HCT116 (cell line): ENCODE measurements around the gene ZBTB47. TPM values are rescaled to one million over a fixed set of nuclear protein-coding genes. Genes with fewer than 3 reads are reported as not detected.

Experiments
- ATAC-seq: fragments of 200-7000 bp; cut with Tn5 transposase; 2 replicates; pipeline ENCODE4 v1.9.1; 2020; ENCODE audit warnings: mild to moderate bottlenecking, moderate library complexity
- BruUV-seq: library from RNA; stranded (reverse); fragments of 400-500 nt; replicated peaks from 2 replicates; lab custom pipeline; 2021; lab: Mats Ljungman, UMichigan
- CTCF ChIA-PET: fragments of 300-600 bp; sonication (Branson Sonifier 250); formaldehyde crosslinking; loops from one replicate; lab custom pipeline; 2021; ENCODE audit warnings: antibody characterized with exemption; lab: Charles Lee
- POLR2A ChIA-PET: fragments of 300-600, 350-600 bp; sonication (Branson Sonifier 250); formaldehyde crosslinking; loops from one replicate; lab custom pipeline; 2021; ENCODE audit warnings: antibody characterized with exemption; lab: Charles Lee
- RAD21 ChIA-PET, 2 experiments: fragments of 300-600 bp; sonication (Branson Sonifier 250); formaldehyde crosslinking; loops; one replicate each; lab custom pipeline; 2023; ENCODE audit warnings: low total read pairs in 2 of 2; ENCODE audit not compliant: uncharacterized antibody in 2 of 2, unreplicated experiment in 2 of 2, low non-redundant PET in 1 of 2; lab: Charles Lee
- DNase-seq: peaks from one replicate; pipeline ENCODE4 v3.0.0-alpha.2; 2010; ENCODE audit warnings: low read depth, low spot score
- H2AFZ ChIP-seq: fragments of 200-600 bp; shearing (Covaris generic), sonication (generic); 2 replicates; pipeline ENCODE4 v1.6.1; 2017; ENCODE audit warnings: low read depth, mixed run types, mixed read lengths, antibody characterized with exemption, low read length; ENCODE audit not compliant: poor library complexity, severe bottlenecking
- H3K27ac ChIP-seq: 2 replicates; pipeline ENCODE4 v1.5.1; 2012; ENCODE audit warnings: low read depth, low read length
- H3K27me3 ChIP-seq: fragments of 200-600 bp; sonication (generic); 2 replicates; pipeline ENCODE4 v1.6.1; 2016; ENCODE audit warnings: mixed run types, low read length, mixed read lengths; ENCODE audit not compliant: insufficient read depth
- H3K36me3 ChIP-seq, 2 experiments: fragments of 200-500 bp in 1 of 2; fragments of 200-600 bp in 1 of 2; sonication (Bioruptor generic) in 1 of 2; sonication (generic) in 1 of 2; 2 replicates each; pipeline versions ENCODE4 v1.5.1 to v1.6.1; 2014 to 2016; ENCODE audit warnings: low read length in 2 of 2, inconsistent platforms in 1 of 2, mixed read lengths in 1 of 2, mixed run types in 1 of 2; ENCODE audit not compliant: insufficient read depth in 2 of 2, control insufficient read depth in 1 of 2
- H3K4me1 ChIP-seq, 2 experiments: fragments of 200-600 bp in 1 of 2; sonication (generic) in 1 of 2; 2 replicates each; pipeline versions ENCODE4 v1.5.1 to v1.6.1; 2012 to 2017; ENCODE audit warnings: low read length in 2 of 2, inconsistent platforms in 1 of 2, mild to moderate bottlenecking in 1 of 2, mixed read lengths in 1 of 2, mixed run types in 1 of 2, moderate library complexity in 1 of 2; ENCODE audit not compliant: insufficient read depth in 2 of 2, control insufficient read depth in 1 of 2
- H3K4me2 ChIP-seq: fragments of 200-600 bp; sonication (generic); 2 replicates; pipeline ENCODE4 v1.6.1; 2017; ENCODE audit warnings: mixed run types, low read length, mixed read lengths
- H3K4me3 ChIP-seq, 2 experiments: fragments of 200-600 bp in 1 of 2; sonication (generic) in 1 of 2; replicated peaks in 1 of 2; 2 replicates each; pipeline ENCODE4 v1.5.1; 2011 to 2016; ENCODE audit warnings: low read length in 2 of 2, control low read depth in 1 of 2, low read depth in 1 of 2, mild to moderate bottlenecking in 1 of 2, mixed read lengths in 1 of 2, mixed run types in 1 of 2
- H3K79me2 ChIP-seq: fragments of 200-600 bp; sonication (generic); 2 replicates; pipeline ENCODE4 v1.6.1; 2017; ENCODE audit warnings: mild to moderate bottlenecking, mixed run types, low read length, moderate library complexity, mixed read lengths; ENCODE audit not compliant: insufficient read depth
- H3K9ac ChIP-seq: fragments of 200-600 bp; sonication (generic); 2 replicates; pipeline ENCODE4 v1.6.1; 2016; ENCODE audit warnings: low read length, mixed read lengths
- H3K9me2 ChIP-seq: fragments of 200-600 bp; sonication (generic), shearing (Covaris generic); 2 replicates; pipeline ENCODE4 v1.6.1; 2017; ENCODE audit warnings: mixed run types, mild to moderate bottlenecking, moderate library complexity; ENCODE audit not compliant: insufficient read depth
- H3K9me3 ChIP-seq, 2 experiments: fragments of 200-500 bp in 1 of 2; fragments of 200-600 bp in 1 of 2; sonication (Bioruptor generic) in 1 of 2; sonication (generic) in 1 of 2; 2 replicates each; pipeline ENCODE4 v1.6.1; 2014 to 2017; ENCODE audit warnings: low read length in 2 of 2, mixed read lengths in 2 of 2, inconsistent platforms in 1 of 2, low read depth in 1 of 2, mild to moderate bottlenecking in 1 of 2, mixed run types in 1 of 2, moderate library complexity in 1 of 2; ENCODE audit not compliant: control insufficient read depth in 1 of 2, insufficient read depth in 1 of 2
- H4K20me1 ChIP-seq: fragments of 200-600 bp; sonication (generic), shearing (Covaris generic); 2 replicates; pipeline ENCODE4 v1.6.1; 2017; ENCODE audit warnings: mixed run types, mild to moderate bottlenecking, moderate library complexity; ENCODE audit not compliant: insufficient read depth
- CBX3 ChIP-seq: IDR thresholded peaks from 2 replicates; pipeline ENCODE4 v1.6.1; 2012; ENCODE audit warnings: low read depth
- EGR1 ChIP-seq: IDR thresholded peaks from 2 replicates; pipeline ENCODE4 v1.6.1; 2012; ENCODE audit warnings: low read depth
- ELF1 ChIP-seq: IDR thresholded peaks from 2 replicates; pipeline ENCODE4 v1.6.1; 2012; ENCODE audit warnings: low read depth, borderline replicate concordance
- EZH2phosphoT487 ChIP-seq: fragments of 200-600 bp; IDR thresholded peaks from 2 replicates; pipeline ENCODE4 v1.6.1; 2018; ENCODE audit warnings: antibody characterized with exemption, borderline replicate concordance
- FOSL1 ChIP-seq: IDR thresholded peaks from 2 replicates; pipeline ENCODE4 v1.6.1; 2012; ENCODE audit warnings: low read depth
- SP1 ChIP-seq: IDR thresholded peaks from 2 replicates; pipeline ENCODE4 v1.6.1; 2012; ENCODE audit warnings: low read depth
- TCF7L2 ChIP-seq: IDR thresholded peaks from 2 replicates; pipeline ENCODE4 v1.7.0; 2011; ENCODE audit warnings: borderline replicate concordance, inconsistent platforms; ENCODE audit not compliant: insufficient read depth, insufficient read length; ENCODE audit errors: extremely low read depth
- YY1 ChIP-seq: IDR thresholded peaks from 2 replicates; pipeline ENCODE4 v1.6.1; 2011; ENCODE audit warnings: low read length, low read depth, moderate library complexity, mild to moderate bottlenecking; ENCODE audit not compliant: insufficient replicate concordance; ENCODE audit errors: extremely low read depth
- ZFX ChIP-seq: fragments of 450-650 bp; IDR thresholded peaks from 2 replicates; pipeline ENCODE4 v1.6.1; 2017
- intact Hi-C: fragments of 100-400 bp; cut with micrococcal nuclease; formaldehyde crosslinking; loops from 2 replicates; pipeline ENCODE4 v1.10.0; 2022
- total RNA-seq: library from RNA; stranded (reverse); gene quantifications from one replicate; pipeline ENCODE4 v1.2.1, GENCODE V29; 2021; ENCODE audit not compliant: unreplicated experiment
- TF ChIP-seq, protein P1 (sequence below), 3 experiments: fragments of 200-600 bp in 1 of 3; sonication (generic) in 1 of 3; IDR thresholded peaks in 2 of 3; conservative IDR thresholded peaks in 1 of 3; 2 replicates each; pipeline ENCODE4 v1.5.1; 2012 to 2017; ENCODE audit warnings: low read depth in 2 of 3, low read length in 2 of 3, antibody characterized with exemption in 1 of 3, borderline replicate concordance in 1 of 3, control low read depth in 1 of 3, mild to moderate bottlenecking in 1 of 3, mixed read lengths in 1 of 3, mixed run types in 1 of 3, moderate library complexity in 1 of 3; ENCODE audit not compliant: insufficient read depth in 1 of 3
- TF ChIP-seq, protein P2 (sequence below): IDR thresholded peaks from 2 replicates; pipeline ENCODE4 v1.6.1; 2012; ENCODE audit warnings: low read depth

The ZBTB47 gene
- total RNA-seq, 1 experiment from 2014 or later = 6.3 TPM

GRCh38 chr3:42660898-42661297 is 7.4 kb downstream of the ZBTB47 start:
- Histone ChIP-seq H3K79me2 (no peaks in the 10 kb centered on the region), H3K27me3 (no peaks in the 10 kb centered on the region), H3K9ac (no peak overlapping the region), H2AFZ (no peak overlapping the region), H4K20me1 (no peaks in the 10 kb centered on the region), H3K36me3 (0 out of 4 replicates have a peak, but pooled peaks cover 0 to 3% of the 10 kb centered on the region in 2 experiments), H3K27ac (no peak overlapping the region), H3K4me3 (no peak overlapping the region), H3K9me2 (no peaks in the 10 kb centered on the region), H3K4me2 (no peak overlapping the region), H3K9me3 (no peaks in the 10 kb centered on the region), H3K4me1 (peaks cover 4 to 9% of the 10 kb centered on the region in 2 experiments; a peak in 3 of 4 replicates)
- ATAC-seq = peak; percentile 66
- ChIA-PET CTCF (interaction anchor here (1.7 kb wide), 1 partner anchor 83 kb away, joined by 6 read pairs; no protein-coding TSS in a partner anchor), RAD21 (no interaction called here), POLR2A (no interaction called here)
- TF ChIP-seq, protein P1, sequence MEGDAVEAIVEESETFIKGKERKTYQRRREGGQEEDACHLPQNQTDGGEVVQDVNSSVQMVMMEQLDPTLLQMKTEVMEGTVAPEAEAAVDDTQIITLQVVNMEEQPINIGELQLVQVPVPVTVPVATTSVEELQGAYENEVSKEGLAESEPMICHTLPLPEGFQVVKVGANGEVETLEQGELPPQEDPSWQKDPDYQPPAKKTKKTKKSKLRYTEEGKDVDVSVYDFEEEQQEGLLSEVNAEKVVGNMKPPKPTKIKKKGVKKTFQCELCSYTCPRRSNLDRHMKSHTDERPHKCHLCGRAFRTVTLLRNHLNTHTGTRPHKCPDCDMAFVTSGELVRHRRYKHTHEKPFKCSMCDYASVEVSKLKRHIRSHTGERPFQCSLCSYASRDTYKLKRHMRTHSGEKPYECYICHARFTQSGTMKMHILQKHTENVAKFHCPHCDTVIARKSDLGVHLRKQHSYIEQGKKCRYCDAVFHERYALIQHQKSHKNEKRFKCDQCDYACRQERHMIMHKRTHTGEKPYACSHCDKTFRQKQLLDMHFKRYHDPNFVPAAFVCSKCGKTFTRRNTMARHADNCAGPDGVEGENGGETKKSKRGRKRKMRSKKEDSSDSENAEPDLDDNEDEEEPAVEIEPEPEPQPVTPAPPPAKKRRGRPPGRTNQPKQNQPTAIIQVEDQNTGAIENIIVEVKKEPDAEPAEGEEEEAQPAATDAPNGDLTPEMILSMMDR (IDR thresholded peaks at IDR 0.05 in 2 of 3, conservative IDR thresholded peaks at IDR 0.05 in 1 of 3; ENCODE audit: borderline replicate concordance in 1 of 3, insufficient read depth in 1 of 3, low read depth in 2 of 3, low read length in 2 of 3) = peak in 2 of 3 experiments; percentile 33 to 39; a peak in 3 of 6 replicates
- TF ChIP-seq EZH2phosphoT487 (no peak), CBX3 (no peak)
- intact Hi-C loops = no loop called here
- no peak for DNase-seq
- BruUV-seq = no TSS peak

DNA sequence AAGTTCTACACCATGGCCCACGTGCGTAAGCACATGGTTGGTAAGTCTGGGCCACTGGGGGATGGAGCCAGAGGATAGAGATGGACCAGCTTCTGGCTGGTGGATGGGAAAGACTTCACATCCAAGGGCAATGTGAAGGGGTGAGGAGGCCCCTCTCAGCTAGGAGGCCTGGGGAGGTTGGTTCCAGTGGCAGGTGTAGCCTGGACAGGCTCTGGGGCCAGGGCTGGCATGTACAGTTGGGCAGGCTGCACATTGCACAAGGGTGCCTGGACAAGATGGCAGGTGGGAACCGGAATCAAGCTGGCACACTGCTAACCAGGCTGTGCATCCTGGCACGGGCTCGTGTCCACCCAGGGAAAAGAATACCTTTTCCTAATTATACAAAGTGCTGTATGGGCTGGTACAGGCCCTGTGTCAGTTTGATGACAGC is 8.1 kb downstream of the ZBTB47 start:
- CTCF ChIA-PET = interaction anchor here (1.7 kb wide), 1 partner anchor 83 kb away, joined by 6 read pairs; no protein-coding TSS in a partner anchor
- intact Hi-C loops = no loop called here
- H3K9me3 ChIP-seq = no peaks in the 10 kb centered on the region
- no peak overlapping the region for H3K27ac ChIP-seq
- DNase-seq = no peak
- ATAC-seq = no peak
- H3K36me3 ChIP-seq = 0 out of 4 replicates have a peak, but pooled peaks cover 0 to 3% of the 10 kb centered on the region in 2 experiments
- H3K4me1 ChIP-seq = peaks cover 0 to 2% of the 10 kb centered on the region in 2 experiments; a peak in 2 of 4 replicates
- H4K20me1 ChIP-seq = no peaks in the 10 kb centered on the region
- RAD21 ChIA-PET = no interaction called here
- H3K79me2 ChIP-seq = no peaks in the 10 kb centered on the region
- BruUV-seq = no TSS peak
- no peak overlapping the region for H2AFZ ChIP-seq
- H3K9ac ChIP-seq = no peak overlapping the region
- POLR2A ChIA-PET = no interaction called here
- no peaks in the 10 kb centered on the region for H3K9me2 ChIP-seq
- H3K27me3 ChIP-seq = no peaks in the 10 kb centered on the region
- no peak overlapping the region for H3K4me2 ChIP-seq
- H3K4me3 ChIP-seq = no peak overlapping the region
- no peak for TF ChIP-seq CBX3
- TF ChIP-seq YY1 = no peak
- TF ChIP-seq FOSL1 = no peak
- TF ChIP-seq ELF1 = no peak
- TF ChIP-seq, protein P2, sequence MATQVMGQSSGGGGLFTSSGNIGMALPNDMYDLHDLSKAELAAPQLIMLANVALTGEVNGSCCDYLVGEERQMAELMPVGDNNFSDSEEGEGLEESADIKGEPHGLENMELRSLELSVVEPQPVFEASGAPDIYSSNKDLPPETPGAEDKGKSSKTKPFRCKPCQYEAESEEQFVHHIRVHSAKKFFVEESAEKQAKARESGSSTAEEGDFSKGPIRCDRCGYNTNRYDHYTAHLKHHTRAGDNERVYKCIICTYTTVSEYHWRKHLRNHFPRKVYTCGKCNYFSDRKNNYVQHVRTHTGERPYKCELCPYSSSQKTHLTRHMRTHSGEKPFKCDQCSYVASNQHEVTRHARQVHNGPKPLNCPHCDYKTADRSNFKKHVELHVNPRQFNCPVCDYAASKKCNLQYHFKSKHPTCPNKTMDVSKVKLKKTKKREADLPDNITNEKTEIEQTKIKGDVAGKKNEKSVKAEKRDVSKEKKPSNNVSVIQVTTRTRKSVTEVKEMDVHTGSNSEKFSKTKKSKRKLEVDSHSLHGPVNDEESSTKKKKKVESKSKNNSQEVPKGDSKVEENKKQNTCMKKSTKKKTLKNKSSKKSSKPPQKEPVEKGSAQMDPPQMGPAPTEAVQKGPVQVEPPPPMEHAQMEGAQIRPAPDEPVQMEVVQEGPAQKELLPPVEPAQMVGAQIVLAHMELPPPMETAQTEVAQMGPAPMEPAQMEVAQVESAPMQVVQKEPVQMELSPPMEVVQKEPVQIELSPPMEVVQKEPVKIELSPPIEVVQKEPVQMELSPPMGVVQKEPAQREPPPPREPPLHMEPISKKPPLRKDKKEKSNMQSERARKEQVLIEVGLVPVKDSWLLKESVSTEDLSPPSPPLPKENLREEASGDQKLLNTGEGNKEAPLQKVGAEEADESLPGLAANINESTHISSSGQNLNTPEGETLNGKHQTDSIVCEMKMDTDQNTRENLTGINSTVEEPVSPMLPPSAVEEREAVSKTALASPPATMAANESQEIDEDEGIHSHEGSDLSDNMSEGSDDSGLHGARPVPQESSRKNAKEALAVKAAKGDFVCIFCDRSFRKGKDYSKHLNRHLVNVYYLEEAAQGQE = no peak
- no peak for TF ChIP-seq EGR1
- no peak for TF ChIP-seq ZFX
- no peak for TF ChIP-seq SP1
- no peak for TF ChIP-seq TCF7L2
- TF ChIP-seq, protein P1 (IDR thresholded peaks at IDR 0.05 in 2 of 3, conservative IDR thresholded peaks at IDR 0.05 in 1 of 3; ENCODE audit: borderline replicate concordance in 1 of 3, insufficient read depth in 1 of 3, low read depth in 2 of 3, low read length in 2 of 3) = no peak
